Activated CD4-positive, alpha-beta T cell treated with anti-CD3 and anti-CD28 coated beads for 48 hours (primary cell): Measurements from ENCODE around the gene KLF6.

Source experiments
- DNase-seq: peaks from one replicate; pipeline ENCODE4 v3.0.0-alpha.2; 2020

The KLF6 gene

DNA sequence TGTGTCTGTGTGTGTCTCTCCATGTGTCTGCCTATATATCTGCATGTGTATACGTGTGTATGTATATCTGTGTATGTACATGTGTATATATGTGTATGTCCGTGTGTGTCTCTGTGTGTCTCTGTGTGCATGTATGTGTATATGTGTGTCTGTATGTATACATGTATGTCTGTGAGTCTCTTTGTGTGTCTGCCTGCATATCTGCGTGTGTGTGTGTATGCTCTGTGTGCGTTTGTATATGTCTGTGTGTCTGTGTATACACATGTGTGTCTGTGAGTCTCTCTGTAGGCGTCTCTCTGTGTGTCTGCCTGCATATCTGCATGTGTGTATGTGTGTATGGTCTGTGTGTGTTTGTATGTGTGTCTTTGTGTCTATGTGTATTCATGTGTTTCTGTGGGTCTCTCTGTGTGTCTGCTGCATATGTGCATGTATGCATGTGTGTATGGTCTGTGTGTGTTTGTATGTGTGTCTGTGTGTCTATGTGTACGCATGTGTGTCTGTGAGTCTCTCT, 23.7 kb upstream of the KLF6 start:
- DNase-seq: no peak

DNA sequence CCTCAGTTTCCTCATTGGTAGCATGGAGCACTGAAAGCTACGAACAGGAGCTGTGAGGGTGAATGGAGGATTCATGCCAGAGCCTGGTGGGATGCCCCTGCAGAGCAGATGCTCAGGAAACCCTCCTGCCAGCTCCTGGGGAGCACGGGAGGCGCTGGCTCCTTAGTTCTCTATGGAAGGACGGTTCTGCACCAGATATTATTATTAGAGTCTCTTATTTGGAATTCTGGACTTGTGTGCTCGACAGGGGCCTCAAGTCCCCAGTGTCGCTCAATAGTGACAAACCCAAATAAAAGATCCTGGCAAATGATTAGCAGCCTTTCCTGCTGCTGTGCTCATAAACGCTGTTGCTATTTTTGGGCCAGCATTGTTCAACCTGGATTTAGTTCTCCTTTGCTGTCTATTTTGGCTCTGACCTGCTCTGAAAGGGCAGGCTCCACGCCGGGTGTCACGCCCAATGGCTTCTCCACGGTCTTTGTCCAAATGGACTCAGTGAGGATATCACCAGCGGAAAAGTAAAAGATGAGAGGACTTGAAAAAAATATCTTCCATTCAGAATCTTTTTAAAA, 23.0 kb upstream of the KLF6 start:
- DNase-seq: no peak

DNA sequence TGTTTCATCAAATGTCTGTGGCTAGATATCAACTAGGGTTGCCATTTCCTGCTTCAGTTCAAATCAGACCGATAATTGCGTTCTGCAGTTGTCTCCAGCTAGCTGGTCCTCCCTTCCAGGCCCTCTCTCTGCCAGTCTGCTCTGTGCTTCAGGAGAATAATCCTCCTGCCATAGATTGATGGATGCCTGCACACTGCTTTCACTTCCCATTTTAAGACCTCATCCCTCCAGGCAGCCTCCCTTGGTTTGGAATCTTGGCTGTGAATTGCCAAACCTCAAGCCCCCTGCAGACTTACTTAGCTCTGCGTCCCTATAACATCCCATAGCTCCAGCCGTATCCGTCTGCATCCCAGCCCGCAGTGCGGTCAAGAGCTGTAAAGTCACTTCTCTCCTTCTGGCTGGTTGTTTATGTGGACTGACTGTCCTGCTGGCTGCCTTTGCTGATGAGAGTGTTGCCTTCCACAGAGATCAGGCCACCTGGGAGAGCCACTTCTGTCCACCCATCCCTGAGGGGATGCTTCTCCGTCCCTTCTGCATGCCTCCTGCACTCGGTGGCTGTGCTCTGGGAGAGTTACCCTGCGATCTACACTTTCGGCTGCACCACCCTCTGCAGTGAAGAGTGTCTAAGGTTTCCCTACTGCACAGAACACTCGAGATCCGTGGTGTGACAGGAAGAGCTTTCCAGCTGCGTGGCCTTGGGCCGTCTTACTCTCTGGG, 22.4 kb upstream of the KLF6 start:
- no peak for DNase-seq

DNA sequence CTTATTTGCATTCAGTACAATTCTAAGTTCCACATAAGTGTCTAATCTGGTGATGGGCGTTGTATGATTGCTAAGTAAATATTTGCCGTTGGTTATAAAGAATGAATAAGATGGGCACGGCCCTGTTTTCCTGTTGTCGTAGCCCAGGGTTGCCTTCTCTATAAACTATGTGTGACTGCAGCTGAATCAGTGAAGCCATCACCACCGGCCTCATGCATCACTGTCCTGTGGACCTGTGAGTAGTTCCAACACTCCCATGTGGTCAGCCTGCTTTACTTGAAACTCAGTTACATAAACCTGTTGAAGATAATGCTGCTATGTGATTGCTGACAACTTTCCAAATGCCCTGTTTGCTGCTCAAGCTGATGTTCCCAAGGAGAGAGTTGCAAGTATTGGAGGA, 21.6 kb upstream of the KLF6 start:
- DNase-seq: no peak

DNA sequence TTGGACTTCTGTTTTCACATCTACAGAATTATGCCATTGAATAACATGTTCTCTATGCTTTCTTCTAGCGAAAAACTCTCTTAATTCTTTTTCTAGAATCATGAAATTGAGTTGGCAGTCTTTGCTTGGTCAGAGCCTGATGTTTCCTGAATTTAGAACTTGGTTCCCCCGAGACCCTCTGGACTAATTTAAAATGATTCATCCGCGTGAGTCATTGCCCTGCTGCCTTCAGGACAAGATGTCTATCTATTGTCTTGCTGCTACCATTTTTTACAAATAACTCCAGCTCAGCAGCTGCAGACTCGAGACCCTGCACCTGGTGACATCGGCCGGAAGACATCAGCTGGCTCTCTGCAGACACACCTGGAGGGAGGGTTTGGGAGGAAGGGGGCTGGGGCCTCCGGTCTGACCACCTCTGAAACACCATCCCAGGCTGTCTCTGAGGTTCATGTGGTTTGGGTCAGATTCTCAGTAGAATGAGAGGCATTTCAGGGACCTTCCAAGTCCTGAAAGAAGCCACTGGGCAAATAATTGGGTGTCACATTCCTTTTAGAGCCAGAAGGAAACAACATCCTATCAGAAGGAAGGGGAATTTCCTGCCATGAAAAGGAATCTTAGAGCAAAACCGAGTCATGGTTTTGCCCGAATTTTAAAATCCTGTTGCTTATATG, 20.9 kb upstream of the KLF6 start:
- peak; percentile 53 for DNase-seq

DNA sequence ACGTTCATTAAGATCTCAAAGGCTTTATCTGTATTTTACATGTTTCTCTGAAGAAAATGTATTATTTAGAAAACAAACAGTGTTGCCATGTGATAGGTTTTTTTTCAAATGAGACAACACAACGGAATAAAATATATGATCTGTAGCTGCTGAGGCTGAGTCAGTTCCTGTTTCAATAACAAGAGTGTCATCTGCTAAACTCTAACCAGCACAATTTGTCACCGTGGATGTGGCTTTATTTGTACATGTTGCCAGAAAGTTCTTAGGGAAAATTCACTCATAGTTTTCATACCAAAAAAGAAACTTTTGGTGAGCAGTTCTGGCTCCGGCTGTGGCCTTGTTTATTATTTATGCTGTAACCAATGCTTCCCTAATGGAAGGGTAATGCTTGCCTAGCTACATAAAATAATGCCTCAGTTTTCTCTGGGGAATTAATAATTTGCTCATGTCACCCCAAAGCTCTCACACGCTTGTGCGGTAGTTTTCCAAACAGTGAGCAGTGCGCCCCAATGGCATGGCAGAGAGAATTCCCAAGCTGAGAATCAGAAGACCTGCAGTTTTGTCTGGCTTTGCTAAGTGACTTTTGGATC, 20.3 kb upstream of the KLF6 start:
- peak; percentile 66 for DNase-seq

DNA sequence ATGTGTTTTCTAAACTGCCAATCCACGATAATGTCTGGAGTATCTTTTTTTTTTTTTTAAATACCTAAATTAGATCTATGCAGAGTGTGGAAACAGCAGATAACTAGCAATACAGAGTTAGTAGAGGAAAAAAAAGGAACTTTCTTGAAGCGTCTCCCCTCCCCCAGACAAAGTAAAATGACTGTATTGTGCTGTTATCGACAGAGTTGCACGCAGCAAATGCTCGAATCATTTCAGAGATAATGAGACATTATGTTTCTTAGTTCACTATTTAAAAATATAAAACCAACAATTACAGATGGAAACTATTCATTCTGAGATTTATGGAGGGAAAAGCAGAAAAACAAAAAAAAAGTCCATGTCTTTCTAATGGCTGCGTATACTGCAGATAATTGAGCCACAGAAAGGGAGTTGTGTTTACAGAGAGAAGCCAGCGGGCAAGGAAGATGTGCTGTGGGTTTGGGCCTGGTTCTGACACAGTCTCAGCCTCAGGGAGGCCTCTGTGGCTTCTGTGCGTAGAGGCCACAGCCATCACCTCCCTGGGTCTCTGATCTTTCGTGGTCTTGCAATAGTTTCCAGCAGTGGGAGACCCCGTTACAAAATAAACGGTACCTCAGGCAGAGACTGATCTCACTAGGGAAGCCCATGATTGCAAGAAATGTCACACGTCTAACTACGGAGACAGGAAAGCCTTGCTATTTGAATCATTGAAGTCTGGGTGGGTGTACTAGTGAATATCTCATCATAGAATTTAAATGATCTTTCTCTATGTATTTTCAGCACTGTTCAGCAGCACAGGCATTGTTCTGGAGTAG, 19.1 kb upstream of the KLF6 start:
- peak; percentile 72 for DNase-seq

DNA sequence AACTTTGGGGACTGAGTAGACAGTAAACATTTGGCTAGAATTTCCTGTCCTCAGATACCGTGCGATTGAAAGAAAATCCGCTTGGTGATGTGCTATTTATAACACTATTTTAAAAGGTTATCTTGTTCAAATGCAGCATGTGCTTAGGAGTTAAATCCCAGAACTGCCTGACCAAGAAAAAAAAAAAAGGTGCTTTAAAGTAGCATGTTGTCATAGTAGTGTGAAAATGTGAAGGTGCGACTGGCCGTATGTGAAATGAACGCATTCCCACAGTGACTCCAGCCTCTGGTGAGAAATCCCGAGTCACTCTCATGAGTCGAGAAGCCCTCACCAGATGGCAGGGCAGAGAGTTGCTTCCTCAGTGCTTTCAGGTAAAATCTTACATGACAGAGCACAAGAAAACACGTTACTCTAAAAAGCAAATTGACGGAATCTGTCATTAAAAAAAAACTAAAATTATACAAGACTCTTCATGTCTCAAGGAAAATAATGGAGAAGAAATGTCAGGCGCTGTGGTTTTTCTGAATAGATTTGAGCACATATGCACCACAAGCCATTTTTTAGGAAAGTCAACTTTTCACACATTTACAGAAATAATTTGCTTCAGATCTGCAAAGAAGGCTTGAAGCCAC, 18.4 kb upstream of the KLF6 start:
- peak; percentile 65 for DNase-seq

DNA sequence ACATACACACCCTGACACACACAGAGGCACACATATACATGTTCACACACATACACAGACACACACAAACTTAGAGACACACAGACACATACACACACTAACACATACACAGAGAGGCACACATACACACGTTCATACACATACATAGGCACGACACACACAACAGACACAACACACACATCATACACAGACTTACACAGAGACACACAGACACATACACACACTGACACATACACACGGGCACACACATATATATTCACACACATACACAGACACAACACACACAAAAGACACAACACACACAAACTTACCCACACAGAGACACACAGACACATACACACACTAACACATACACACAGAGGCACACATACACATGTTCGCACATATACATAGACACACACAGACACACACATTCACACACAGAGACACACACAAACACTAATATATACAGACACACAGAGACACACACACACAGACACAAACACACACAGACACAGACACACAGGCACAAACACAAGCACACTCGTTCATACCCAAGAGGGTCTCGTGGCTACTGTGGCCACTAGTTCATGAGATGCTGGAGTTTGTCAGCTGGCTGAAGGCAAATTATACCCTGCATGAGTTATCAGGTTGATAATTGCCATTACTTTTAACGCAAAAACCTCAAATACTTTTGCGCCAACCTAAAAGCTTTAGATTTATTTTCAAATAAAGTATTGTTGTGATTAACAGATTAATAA, 17.7 kb upstream of the KLF6 start:
- no peak for DNase-seq

DNA sequence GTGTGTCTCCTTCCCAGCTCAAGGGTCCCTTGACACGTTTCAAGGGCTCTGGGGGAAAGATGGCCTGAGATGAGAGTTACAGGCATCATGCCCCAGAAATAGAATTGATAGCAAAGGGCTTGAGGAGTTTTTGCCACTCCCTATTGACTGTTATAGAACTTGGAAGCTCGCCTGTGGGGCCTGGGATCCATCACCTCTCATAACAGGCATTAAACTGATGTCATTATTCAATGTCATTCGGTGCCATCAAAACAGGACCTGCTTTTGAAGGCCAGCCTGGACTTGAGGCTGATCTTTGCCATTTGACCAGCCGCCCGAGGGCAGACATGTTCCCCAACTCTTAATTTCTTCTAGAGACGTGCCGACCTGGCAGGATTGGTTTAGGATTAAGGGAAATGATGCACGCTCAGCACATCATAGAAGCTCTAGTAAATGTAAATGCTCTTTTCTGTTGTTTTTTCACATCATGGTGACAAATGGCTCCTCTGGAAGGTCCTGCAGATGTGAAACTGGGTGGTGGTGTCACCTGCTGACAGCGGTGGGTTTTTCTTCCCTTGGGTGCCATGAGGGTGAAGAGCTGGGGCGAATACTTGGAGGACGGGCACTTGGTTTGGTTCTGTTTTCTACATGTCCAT, 16.7 kb upstream of the KLF6 start:
- DNase-seq: no peak

DNA sequence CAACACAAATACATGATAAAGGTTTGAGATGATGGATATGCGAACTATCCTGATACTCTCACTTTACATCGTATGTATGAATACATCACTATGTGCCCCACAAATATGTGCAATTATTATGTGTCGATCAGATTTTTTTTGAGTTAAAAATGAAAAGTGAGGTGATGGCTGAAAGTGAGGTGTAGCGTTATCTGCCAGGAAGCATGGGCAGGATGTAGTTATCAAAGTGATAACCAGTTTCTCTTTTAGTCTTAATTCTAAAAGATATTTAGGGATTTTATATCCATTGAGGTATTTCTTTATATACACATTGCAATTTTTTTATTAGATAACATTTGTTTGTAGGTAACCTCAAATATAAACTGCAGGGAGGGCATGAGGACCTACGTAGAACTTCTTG, 15.6 kb upstream of the KLF6 start:
- no peak for DNase-seq

DNA sequence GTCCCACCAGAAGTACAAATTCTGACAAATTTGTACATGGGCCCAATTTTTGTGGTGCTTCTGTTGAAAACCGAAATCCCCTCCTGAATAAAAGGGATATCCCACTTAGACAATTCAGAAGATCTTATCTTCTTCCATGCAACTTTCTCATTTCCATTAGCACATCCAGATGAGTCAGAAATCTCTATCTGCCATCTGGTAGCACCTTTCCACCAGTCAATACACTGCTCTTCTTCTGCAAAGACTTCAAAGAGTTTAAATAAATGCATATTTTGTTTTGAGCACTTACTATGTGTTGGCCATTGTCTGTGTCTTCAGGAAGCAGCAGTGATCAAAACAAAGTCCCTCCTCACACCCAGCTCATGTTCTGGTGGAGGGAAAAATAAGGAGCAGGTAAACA, 12.7 kb upstream of the KLF6 start:
- DNase-seq: no peak

DNA sequence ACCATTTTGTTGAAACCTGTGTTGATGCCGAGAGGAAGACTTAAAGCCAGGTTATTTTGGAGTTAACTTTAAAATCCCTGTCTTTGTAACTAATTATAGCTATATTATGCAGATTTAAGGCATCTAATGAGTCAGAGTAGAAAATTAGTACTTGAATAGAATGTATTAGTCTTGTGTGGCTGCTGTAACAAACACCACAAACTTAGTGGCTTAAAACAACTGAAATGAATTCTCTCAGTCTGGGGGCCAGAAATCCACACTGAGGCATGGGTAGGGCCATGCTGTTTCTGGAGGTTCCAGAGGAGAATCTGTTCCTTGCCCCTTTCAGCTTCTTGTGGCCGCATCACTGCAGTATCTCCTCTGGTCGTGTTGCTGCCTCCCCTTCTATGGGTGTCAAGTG, 8.5 kb upstream of the KLF6 start:
- DNase-seq: no peak

DNA sequence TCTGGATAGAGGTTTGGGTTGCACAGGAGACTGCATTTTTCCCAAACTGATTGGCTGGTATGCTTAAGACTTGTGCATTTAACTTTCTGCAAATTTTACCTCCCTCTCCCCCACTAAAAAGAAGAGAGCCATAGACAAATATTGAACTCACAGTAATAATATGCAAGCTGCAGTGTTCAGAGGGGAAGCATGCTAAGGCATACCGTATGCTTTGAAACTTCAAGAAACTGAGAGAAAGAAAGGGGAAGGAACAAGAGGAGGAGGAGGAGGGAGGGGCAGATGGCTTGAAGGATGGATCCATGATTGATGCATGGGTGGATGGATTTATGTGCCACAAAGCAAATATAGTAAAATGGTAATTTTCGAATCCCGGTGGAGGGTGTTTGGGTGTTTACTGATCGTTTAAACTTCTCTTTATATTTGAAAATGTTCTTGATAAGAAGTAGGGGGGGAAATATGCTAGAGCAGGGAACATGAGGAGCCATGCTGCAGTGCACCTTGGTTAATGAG, 7.8 kb upstream of the KLF6 start:
- DNase-seq: no peak

DNA sequence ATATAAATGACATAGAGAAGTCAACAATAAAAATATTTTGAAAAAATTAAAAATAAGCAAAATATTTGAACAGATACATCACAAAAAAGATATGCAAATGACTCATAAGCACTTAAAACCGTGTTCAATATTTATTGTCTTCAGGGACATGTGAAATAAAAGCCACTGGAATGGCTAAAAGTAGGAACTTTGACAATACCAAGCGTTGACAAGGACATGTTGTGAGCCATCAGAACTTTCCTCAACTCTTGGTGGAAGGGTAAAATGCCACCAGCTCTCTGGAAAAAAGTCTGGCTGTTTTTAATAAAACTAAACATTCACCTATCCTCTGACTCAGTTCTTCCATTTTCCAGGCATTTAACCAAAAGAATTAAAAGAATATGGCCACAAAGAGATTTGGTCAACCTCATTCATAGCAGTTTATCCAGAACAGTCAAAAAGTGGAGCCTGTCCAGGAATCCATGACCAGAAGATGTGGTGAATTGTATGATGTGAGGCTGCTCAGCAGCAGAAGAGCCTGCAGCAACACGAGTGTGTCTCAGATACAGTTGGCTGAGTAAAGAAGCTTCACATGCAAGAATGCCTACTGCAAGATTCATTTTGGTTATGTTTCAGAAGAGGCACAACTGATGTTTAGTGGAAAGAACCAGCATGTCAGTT, 7.1 kb upstream of the KLF6 start:
- DNase-seq: no peak

DNA sequence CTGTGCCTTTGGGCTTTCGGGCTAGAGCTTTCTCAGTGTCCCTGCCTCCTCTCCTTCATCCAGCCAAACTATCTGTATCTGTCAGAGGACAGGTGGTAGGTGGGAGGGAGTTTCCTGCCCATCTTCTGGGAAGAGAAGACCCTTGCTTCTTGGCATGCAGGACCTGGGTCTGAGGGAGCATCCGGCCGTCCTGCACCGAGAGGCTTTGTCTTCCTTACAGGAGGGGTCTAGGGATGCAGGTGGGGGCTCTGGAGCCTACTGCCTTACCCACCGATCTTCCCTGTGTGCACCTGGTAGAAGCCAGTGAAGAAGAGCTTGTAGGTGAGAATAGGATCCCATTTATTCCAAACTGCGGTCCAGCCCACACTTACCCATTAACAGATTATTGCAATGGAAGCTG, 5.8 kb upstream of the KLF6 start:
- DNase-seq: no peak

DNA sequence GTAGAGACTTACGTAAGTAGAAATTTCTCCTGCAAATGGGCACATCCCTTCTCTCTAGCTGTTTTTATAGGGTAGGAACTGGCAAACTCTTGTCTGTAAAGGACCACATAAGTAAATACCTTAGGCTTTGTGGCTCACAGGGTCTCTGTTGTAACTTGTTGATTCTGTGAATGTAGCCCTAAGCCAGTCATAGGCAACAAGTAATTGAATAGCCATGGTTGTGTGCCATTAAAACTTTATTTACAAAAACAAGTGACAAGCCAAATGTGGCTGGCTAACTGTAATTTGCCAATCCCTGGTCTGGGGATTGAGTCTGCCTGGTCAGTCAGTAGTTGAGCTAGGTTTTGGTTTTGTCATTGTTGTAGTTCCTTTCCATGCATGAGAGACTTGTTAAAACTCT, 5.3 kb upstream of the KLF6 start:
- no peak for DNase-seq

DNA sequence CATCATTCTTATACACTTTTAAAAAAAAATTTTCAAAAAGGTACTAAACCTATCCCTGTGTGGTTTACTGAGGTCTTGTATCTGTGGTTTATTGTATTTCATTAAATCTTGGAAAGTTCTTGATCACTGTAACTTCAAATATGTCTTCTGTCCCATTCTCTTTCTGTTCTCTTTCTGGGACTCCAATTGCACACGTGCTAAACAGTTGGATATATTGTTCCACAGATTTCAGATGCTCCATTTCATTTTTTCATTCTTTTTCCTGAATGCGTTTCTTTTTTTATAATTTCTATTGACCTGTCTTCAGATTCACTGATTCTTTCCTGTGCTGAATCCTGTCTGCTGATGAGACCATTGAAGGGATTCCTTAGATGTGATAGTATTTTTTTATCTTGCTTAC, 4.6 kb upstream of the KLF6 start:
- DNase-seq: no peak

DNA sequence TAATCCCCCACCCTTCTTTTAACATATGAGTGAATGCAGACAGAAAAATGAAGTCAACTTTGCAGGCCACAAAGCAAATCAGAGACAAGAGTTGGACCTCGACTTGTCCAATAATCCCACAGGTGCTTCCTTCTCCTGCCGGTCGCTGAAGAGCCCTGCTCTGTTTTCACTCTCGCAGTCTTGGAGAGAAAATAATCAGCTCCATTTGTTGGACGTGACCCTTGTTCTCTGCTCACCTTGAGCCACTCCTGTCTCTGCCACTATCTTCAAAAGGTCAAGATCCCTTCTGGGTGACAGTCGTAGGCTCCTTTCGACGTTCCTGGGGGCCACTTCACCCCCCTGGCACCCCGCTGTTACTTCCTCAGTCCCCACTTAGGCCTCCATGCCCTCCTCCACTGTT, 2.8 kb upstream of the KLF6 start:
- no peak for DNase-seq

DNA sequence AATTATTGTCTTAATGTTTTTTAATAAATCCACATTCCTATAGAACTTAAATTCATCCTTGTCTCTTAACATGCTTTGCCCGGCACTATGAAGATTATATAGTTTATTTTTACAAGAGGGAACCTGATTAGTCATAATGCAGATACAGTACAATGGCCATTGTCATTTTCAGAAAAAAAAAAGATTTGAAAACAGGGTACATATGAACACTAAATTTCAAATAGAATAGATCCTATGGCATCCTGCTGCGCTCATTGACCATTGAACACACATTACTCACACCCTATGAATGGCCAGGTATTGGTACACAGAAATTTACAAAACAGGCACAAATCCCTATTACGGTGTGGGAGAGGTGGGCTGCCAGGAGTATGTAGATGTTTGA, 2.0 kb upstream of the KLF6 start:
- no peak for DNase-seq
